Ecto neural progenitor cell (in vitro differentiated cells): ENCODE results near the gene SLC34A3.
"Not testable (repeated sequence)": the region's sequence is repeated elsewhere in the genome, so short reads cannot be mapped to it uniquely, and the experiment has no call there.

Experiments used
- DNase-seq: peaks from one replicate; pipeline ENCODE4 v3.0.0-alpha.2; 2018; ENCODE audit warnings: low spot score

The SLC34A3 gene

GRCh38 chr9:137228968-137229896 is 1.5 kb upstream of the SLC34A3 start:
- DNase-seq: no peak

GRCh38 chr9:137229903-137230704 is 597 bp upstream of the SLC34A3 start:
- DNase-seq: no peak

GRCh38 chr9:137231372-137232039 is 805 bp downstream of the SLC34A3 start:
- no peak for DNase-seq

- no peak for DNase-seq
These were observed 1.4 kb downstream of the SLC34A3 start for GRCh38 chr9:137232101-137232500.

GRCh38 chr9:137232510-137232909 is 1.8 kb downstream of the SLC34A3 start:
- DNase-seq: no peak

- no peak for DNase-seq
These were observed 2.7 kb downstream of the SLC34A3 start for GRCh38 chr9:137233143-137233980.

- no peak for DNase-seq
These were observed 3.5 kb downstream of the SLC34A3 start for GRCh38 chr9:137234055-137234697.

GRCh38 chr9:137234758-137235423 is 4.2 kb downstream of the SLC34A3 start:
- DNase-seq: no peak

- no peak for DNase-seq
These were observed 4.9 kb downstream of the SLC34A3 start for GRCh38 chr9:137235424-137236237.

- peak; percentile 93 for DNase-seq
These were observed 5.7 kb downstream of the SLC34A3 start for GRCh38 chr9:137236238-137236935.

- DNase-seq: no peak
These were observed 6.3 kb downstream of the SLC34A3 start for GRCh38 chr9:137236936-137237421.

- DNase-seq: no peak
These were observed 7.3 kb downstream of the SLC34A3 start for GRCh38 chr9:137237759-137238726.

- not testable (repeated sequence) for DNase-seq
These were observed 9.0 kb downstream of the SLC34A3 start for GRCh38 chr9:137239541-137240200.

- DNase-seq: no peak
These were observed 9.7 kb downstream of the SLC34A3 start for GRCh38 chr9:137240318-137240840.

GRCh38 chr9:137240841-137241489 is 10.3 kb downstream of the SLC34A3 start, which contains the start of gene TUBB4B:
Gene TUBB4B, plus strand, starts transcription at chr9:137241287. Its CDS starts 74 bp downstream, at chr9:137241361.
- DNase-seq: peak; percentile 98
